HG03175 (cell line): ENCODE data around the gene BPHL.
"Not testable (repeated sequence)": the region's sequence is repeated elsewhere in the genome, so short reads cannot be mapped to it uniquely, and the experiment has no call there.

Experiments used
- ATAC-seq: cut with Tn5 transposase; IDR thresholded peaks from one replicate; pipeline ENCODE4 v1.9.1; 2021; ENCODE audit warnings: mild to moderate bottlenecking, moderate library complexity; ENCODE audit not compliant: unreplicated experiment

The BPHL gene

DNA sequence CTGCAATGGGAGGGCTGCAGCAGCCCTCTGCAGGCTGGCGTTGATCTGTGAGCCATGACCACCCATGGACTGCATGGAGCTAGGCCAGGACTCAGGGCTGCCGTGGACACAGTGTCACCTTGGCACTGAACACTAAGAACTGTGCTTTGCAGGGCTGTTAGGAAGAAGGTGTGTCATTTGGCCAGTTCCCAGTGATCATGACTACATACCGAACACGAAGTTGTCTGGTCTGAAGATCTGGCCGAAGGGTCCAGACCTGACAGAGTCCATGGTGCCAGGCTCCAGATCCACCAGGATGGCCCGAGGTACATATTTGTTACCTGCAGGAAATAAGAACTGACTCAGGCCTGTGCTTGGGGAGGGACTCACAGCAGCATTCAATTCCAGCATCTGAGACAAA lies 36.9 kb downstream of the BPHL start:
- not testable (repeated sequence) for ATAC-seq

GRCh38 chr6:3156184-3157130 lies 37.9 kb downstream of the BPHL start:
- not testable (repeated sequence) for ATAC-seq

DNA sequence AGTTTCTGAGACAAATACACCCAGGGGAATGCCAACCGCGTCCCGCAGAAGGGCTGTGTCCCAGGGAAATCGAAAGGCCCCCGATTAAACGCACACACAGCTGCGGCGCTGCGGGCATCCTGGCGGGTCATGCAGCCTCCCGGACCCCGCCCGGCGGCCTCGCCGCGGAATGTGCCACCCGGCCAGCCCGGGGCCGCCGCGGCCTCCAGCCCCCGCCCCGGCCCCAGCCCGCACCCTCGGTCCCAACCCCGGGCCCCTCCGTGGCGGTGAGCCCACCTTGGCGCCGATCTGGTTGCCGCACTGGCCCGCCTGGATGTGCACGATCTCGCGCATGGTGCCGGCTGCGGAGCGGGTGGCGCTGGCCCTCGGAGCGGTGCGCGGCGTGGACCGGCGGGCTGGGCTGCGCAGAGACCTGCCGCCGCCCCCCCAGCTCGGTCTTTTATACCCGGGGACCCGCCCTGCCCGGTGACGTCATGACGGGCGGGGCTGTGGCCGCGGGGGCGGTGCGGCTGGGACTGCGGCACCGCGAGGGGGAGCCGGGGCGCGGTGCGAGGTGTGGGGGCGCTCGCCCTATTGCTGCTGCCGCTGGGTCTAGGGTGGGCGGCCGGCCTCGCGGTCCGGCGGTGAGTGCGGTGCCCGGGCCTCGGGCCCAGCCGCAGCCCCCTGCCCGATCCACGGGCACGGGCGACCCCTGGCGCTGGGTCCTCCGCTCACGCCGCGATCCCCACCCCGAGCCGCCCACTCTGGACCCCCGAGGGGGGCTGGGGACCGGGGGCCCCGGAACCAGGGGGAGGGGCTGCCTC lies 38.8 kb downstream of the BPHL start, which contains the start of gene TUBB2A:
Gene TUBB2A, minus strand, starts transcription at position 414 of the 803 bp plus-strand sequence. Its CDS starts 81 bp downstream, at position 333.
- peak; percentile 72 for ATAC-seq

- no peak for ATAC-seq
Observed at GRCh38 chr6:3159805-3160781, 41.6 kb downstream of the BPHL start.

DNA sequence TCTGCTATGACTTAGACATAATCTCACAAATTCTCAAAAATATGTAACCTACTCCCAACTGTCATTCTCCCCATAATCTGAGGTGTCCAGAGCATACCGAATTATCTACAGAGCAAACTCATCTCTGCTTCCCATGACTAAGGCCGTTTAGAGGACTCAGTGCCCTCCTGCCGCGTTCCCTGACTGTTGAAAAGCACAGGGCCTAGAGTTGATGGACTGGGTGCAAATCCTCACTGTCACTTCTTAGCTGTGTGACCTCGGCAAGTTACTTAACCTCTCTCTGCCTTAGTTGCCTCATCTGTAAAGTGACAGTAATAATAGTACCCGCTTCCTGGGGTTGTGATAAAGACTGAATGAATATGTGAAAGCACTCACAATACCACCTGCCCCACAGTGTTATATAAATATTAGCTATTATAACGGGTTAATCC lies 43.6 kb downstream of the BPHL start:
- no peak for ATAC-seq

- ATAC-seq, result peak; percentile 61
Observed at GRCh38 chr6:3162565-3163247, 44.2 kb downstream of the BPHL start.

DNA sequence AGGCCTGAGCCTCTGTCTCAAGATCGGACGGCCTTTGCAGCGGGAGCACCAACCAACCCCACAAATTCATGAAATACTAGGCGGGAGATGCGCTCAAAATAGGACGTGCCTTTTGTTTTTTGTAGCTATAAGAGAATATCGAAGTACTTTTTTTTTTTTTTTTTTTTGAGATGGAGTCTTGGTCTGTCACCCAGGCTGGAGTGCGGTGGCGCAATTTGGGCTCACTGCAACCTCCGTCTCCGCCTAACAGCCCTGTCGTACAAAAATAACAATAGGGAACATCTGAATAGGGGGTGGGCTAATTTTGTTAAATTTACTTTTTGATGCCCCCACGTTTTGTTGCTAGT lies 44.7 kb downstream of the BPHL start:
- peak; percentile 14 for ATAC-seq

DNA sequence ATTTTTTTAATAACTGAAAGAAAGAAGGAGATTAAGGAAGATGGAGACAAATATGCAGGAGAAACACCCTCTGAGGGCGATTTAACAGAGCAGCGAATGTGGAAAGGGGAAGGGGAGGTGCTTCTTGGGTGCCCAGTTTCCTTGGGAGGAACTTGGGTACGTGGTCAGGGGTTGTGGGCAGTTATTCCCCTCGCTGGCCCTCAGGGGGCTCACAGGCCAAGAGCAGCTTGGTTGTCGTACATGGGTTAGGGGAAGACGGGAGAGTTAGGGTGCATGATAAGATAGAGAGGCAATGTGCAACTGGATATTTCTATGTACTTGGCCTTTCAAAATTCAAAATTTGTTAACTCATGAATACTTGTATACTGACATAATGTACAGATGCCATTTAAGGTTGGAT lies 45.9 kb downstream of the BPHL start:
- ATAC-seq, result no peak

DNA sequence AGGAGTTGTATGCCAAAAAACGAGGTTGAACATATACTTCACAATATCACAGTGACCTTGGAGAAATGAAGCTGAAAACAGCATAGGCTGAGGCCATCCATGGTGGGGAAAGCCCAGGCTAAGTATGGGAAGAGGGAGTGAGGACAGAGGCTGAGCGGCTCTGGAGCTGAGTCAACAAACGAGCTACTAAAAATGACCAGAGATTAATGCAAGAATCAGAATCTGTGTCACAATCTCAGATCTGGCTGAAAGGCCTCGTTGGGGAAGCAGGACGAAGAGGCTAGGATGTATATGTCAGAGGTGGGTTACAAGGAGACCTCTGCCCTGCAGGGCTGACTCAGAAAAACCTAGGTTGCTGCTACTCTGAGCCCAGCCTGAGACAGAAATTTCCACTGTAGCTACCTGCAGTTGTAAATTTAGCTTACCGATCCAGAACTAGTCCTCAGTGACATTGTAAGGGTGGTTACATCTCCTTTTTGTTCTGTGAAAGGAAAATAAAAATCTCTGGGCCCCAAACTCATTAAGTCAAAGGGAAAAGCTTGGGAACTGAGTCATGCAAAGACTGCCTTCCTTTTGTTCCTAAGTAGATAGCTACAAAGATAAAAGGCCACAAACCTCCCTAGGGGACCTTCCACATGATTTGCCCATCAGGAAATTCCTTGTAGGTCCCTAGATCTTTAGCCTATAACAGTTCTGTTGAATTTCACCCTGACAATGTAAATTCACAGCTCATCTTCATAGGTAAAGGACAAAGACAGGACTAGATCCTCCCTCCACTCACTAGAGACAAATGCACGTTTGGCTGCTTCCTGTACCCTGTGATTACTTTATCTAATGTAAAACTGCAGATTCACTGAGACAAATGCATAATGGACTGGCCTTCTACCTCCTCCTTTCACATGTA lies 47.4 kb downstream of the BPHL start:
- no peak for ATAC-seq

DNA sequence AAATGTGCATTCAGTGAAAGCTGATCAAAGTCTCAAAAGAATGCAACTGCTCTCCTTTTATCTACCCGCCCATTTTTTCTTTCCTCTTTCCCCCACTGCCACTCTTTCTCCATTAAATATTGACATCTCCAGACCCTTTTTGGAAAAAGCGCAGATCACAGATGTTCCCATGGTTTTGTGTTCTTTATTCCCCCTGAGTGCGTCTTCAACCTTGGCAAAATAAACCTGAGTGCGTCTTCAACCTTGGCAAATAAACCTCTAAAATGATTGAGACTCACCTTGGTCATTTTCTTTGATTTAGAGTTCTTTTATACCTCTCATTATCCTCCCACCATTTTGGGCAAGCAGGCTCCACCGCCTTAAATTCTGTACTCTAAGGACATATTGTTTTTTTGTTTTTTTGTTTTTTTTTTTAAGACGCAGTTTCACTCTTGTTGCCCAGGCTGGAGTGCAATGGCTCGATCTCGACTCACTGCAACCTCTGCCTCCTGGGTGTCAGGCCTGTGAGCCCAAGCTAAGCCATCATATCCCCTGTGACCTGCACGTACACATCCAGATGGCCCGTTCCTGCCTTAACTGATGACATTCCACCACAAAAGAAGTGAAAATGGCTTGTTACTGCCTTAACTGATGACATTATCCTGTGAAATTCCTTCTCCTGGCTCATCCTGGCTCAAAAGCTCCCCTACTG lies 48.2 kb downstream of the BPHL start:
- not testable (repeated sequence) for ATAC-seq

DNA sequence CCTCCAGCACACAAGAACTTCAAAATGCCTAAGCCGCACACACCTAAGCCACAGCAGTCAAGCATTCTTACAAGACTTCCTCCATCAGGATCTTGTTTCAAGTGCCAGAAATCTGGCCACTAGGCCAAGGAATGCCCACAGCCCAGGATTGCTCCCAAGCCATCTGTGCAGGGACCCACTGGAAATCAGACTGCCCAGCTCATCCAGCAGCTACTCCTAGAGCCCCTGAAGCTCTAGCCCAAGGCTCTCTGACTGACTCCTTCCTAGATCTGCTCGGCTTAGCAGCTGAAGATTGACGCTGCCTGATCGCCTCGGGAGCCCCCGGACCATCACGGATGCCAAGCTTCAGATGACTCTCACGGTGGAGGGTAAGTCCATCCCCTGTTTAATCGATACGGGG lies 49.5 kb downstream of the BPHL start:
- not testable (repeated sequence) for ATAC-seq

DNA sequence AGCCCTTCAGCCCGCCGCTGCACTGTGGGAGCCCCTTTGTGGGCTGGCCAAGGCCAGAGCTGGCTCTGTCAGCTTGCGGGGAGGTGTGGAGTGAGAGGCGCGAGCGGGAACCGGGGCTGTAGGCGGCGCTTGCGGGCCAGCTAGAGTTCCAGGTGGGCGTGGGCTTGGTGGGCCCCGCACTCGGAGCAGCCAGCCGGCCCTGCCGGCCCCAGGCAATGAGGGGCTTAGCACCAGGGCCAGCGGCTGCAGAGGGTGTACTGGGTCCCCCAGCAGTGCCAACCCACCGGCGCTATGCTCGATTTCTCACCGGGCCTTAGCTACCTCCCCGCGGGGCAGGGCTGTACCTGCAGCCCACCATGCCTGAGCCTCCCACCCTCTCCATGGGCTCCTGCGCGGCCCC lies 52.2 kb downstream of the BPHL start:
- ATAC-seq, result not testable (repeated sequence)

DNA sequence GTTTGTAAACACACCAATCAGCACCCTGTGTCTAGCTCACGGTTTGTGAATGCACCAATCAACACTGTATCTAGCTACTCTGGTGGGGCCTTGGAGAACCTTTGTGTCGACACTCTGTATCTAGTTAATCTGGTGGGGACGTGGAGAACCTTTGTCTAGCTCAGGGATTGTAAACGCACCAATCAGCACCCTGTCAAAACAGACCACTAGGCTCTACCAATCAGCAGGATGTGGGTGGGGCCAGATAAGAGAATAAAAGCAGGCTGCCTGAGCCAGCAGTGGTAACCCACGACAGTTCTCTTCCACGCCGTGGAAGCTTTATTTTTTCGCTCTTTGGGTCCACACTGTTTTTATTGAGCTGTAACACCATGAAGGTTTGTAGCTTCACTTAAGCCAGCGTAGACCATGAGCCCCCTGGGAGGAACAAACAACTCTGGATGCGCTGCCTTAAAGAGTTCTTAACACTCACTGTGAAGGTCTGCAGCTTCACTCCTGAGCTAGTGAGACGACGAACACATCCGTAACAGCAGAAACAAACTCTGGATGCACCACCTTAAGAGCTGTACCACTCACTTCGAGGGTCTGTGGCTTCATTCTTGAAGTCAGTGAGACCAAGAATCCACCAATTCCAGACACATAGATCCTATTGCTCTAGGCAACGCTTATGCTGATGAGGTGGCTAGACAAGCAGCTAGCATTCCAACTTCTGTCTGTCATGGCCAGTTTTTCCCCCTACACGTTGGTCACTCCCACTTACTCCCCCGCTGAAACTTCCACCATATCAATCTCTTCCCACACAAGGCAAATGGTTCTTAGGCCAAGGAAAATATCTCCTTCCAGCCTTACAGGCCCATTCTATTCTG lies 53.0 kb downstream of the BPHL start:
- ATAC-seq, result not testable (repeated sequence)

- ATAC-seq, result not testable (repeated sequence)
Observed at GRCh38 chr6:3172789-3173188, 54.3 kb downstream of the BPHL start.

GRCh38 chr6:3173636-3174089 lies 55.2 kb downstream of the BPHL start:
- ATAC-seq, result not testable (repeated sequence)

GRCh38 chr6:3175715-3176402 lies 57.3 kb downstream of the BPHL start:
- no peak for ATAC-seq
